ENCODE measurements around the gene ASIC1.

- TF ChIP-seq, protein P1, sequence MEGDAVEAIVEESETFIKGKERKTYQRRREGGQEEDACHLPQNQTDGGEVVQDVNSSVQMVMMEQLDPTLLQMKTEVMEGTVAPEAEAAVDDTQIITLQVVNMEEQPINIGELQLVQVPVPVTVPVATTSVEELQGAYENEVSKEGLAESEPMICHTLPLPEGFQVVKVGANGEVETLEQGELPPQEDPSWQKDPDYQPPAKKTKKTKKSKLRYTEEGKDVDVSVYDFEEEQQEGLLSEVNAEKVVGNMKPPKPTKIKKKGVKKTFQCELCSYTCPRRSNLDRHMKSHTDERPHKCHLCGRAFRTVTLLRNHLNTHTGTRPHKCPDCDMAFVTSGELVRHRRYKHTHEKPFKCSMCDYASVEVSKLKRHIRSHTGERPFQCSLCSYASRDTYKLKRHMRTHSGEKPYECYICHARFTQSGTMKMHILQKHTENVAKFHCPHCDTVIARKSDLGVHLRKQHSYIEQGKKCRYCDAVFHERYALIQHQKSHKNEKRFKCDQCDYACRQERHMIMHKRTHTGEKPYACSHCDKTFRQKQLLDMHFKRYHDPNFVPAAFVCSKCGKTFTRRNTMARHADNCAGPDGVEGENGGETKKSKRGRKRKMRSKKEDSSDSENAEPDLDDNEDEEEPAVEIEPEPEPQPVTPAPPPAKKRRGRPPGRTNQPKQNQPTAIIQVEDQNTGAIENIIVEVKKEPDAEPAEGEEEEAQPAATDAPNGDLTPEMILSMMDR (conservative IDR thresholded peaks at IDR 0.05; ENCODE audit: low read length) = no peak
- TF ChIP-seq EZH2phosphoT487 (IDR thresholded peaks at IDR 0.05; ENCODE audit: borderline replicate concordance, low read depth, low read length) = no peak
These were observed 13.5 kb upstream of the ASIC1 start for GRCh38 chr12:50043854-50044253.

All from OCI-LY7 (cell line).